Mucosa of descending colon (tissue), 3 donors: ENCODE data around the gene AR. TPM values are rescaled to one million over a fixed set of nuclear protein-coding genes. Genes with fewer than 3 reads are reported as not detected.

ENCODE experiments used
- ATAC-seq: fragments of 200-7000 bp; cut with Tn5 transposase; one replicate; pipeline ENCODE4 v1.9.1; 2020; ENCODE audit warnings: mild to moderate bottlenecking, moderate library complexity
- DNase-seq, 3 donors: peaks; one replicate each; pipeline ENCODE4 v3.0.0-alpha.2; 2020
- H3K36me3 ChIP-seq: fragments of 200-600 bp; one replicate; pipeline ENCODE4 v1.8.0; 2021; ENCODE audit warnings: low read depth, mild to moderate bottlenecking
- H3K4me1 ChIP-seq: fragments of 200-600 bp; one replicate; pipeline ENCODE4 v1.8.0; 2021; ENCODE audit warnings: low read depth, mild to moderate bottlenecking
- H3K4me3 ChIP-seq: fragments of 200-600 bp; one replicate; pipeline ENCODE4 v1.8.0; 2021; ENCODE audit warnings: mild to moderate bottlenecking
- H3K9me3 ChIP-seq: fragments of 200-600 bp; one replicate; pipeline ENCODE4 v1.8.0; 2021; ENCODE audit warnings: mild to moderate bottlenecking
- intact Hi-C, 2 donors: fragments of 100-400 bp; cut with DNase I in 1 of 2; cut with micrococcal nuclease in 1 of 2; formaldehyde crosslinking; loops; one replicate each; pipeline versions ENCODE4 v1.11.0 to v1.11.1; 2022; cut with DNase I, micrococcal nuclease
- total RNA-seq, 3 donors: library from RNA; stranded (reverse); fragmentation: NEBNext Ultra II Directional in 2 of 3; extraction: Animal tissue kit (Norgen Biotek cat#: 25700) in 2 of 3; gene quantifications; one replicate each; pipeline versions ENCODE4 v1.2.1 to v1.2.4, GENCODE V29; 2021 to 2023
- TF ChIP-seq, protein P1 (sequence below): fragments of 200-600 bp; IDR thresholded peaks from one replicate; pipeline ENCODE4 v1.8.0; 2022; ENCODE audit warnings: antibody characterized with exemption, mild to moderate bottlenecking
- donor health status: DM: no; HTN: no; CAD: no; lungs with moderate emphysema.
- donor health status: DM: no; HTN: no; CAD: no.
- donor health status: DM: no; HTN: yes; CAD: no.

The AR gene
- total RNA-seq, 3 donors from 2014 or later, result 0.49 to 4.6 (median 1.2) TPM

DNA sequence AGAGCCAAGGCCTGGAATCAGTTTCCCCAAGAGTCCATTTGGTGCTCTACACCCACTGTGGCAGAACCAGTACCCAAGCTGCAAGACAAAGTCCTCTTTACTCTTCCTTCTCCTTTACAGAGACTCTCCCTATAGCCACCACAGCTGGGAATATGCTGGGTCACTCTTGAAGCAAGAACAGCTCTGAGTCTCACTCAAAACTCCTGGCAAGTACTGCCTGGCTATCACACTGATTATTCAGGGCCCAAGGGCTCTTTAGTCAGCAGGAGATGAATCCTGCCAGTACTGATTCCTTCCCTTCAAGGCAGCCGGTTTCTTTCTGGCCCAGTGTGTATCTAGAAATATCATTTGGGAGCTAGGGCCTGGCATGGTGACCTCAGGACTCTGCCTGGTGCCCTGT is 130.9 kb downstream of the AR start:
- no peaks in the 10 kb centered on the region for H3K36me3 ChIP-seq
- TF ChIP-seq, protein P1, sequence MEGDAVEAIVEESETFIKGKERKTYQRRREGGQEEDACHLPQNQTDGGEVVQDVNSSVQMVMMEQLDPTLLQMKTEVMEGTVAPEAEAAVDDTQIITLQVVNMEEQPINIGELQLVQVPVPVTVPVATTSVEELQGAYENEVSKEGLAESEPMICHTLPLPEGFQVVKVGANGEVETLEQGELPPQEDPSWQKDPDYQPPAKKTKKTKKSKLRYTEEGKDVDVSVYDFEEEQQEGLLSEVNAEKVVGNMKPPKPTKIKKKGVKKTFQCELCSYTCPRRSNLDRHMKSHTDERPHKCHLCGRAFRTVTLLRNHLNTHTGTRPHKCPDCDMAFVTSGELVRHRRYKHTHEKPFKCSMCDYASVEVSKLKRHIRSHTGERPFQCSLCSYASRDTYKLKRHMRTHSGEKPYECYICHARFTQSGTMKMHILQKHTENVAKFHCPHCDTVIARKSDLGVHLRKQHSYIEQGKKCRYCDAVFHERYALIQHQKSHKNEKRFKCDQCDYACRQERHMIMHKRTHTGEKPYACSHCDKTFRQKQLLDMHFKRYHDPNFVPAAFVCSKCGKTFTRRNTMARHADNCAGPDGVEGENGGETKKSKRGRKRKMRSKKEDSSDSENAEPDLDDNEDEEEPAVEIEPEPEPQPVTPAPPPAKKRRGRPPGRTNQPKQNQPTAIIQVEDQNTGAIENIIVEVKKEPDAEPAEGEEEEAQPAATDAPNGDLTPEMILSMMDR, result no peak
- intact Hi-C loops, result no loop called here

DNA sequence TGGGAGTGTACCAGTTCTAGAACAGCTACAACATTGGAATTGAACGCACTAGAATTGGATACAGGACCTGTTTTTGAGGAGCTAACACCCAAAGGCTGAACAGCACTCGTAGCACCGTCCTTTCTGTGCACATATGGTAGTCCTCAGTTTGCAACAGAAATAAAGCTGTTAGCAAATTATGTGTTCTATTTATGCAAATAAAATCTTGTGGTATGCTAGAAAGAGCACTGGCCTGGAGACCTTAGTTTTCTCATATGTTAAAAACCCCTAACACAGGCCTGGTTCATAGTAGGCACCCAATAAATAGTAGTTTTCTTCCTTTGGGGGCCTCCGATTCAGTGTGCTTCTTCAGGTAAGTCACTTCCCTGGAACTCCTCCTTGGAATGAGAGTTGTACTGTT is 140.3 kb downstream of the AR start:
- H3K9me3 ChIP-seq, result no peaks in the 10 kb centered on the region
- TF ChIP-seq, protein P1, result no peak
- DNase-seq (no peak), ATAC-seq (no peak)
- H3K4me3 ChIP-seq, result no peak overlapping the region
- no peaks in the 10 kb centered on the region for H3K4me1 ChIP-seq
- intact Hi-C loops, result no loop called here
- H3K36me3 ChIP-seq, result no peaks in the 10 kb centered on the region

More for the DNA sequence above, 130.9 kb downstream of the AR start:
- H3K4me3 ChIP-seq, result no peak overlapping the region
- ATAC-seq (no peak), DNase-seq (no peak)
- no peaks in the 10 kb centered on the region for H3K9me3 ChIP-seq
- no peaks in the 10 kb centered on the region for H3K4me1 ChIP-seq

DNA sequence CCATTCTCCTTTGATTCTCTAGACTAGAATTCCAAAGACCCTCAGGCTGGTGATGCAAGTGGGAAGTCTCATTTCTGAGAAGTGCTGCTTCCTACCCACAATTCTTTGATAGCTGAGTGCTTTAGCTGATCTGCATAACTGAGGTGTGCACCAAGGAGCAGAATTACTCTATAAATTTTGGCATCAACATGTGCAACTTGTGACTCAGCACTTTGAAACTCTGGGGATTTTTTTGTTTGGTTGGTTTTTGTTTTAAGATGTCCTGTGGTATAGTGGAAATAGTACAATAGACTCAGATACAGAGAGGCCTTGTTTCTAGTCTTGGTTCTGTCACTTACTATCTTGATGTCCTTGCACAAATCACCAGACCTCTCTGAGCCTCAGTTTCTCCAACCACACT is 148.4 kb downstream of the AR start:
- no peaks in the 10 kb centered on the region for H3K9me3 ChIP-seq
- H3K36me3 ChIP-seq, result no peaks in the 10 kb centered on the region
- no peaks in the 10 kb centered on the region for H3K4me1 ChIP-seq
- TF ChIP-seq, protein P1, result no peak
- H3K4me3 ChIP-seq, result no peak overlapping the region
- intact Hi-C loops, result no loop called here
- no peak for ATAC-seq
- no peak for DNase-seq

- Histone ChIP-seq H3K4me1 (no peaks in the 10 kb centered on the region), H3K4me3 (no peak overlapping the region), H3K36me3 (no peaks in the 10 kb centered on the region), H3K9me3 (no peaks in the 10 kb centered on the region)
- intact Hi-C loops, result no loop called here
- DNase-seq (no peak), ATAC-seq (no peak)
- TF ChIP-seq, protein P1, result no peak
Observed at GRCh38 chrX:67693928-67694327, 150.1 kb downstream of the AR start.

GRCh38 chrX:67697452-67697851 is 153.6 kb downstream of the AR start:
- TF ChIP-seq, protein P1, result no peak
- Histone ChIP-seq H3K36me3 (no peaks in the 10 kb centered on the region), H3K4me1 (no peaks in the 10 kb centered on the region), H3K9me3 (no peaks in the 10 kb centered on the region), H3K4me3 (no peak overlapping the region)
- intact Hi-C loops, result no loop called here
- no peak for ATAC-seq
- no peak for DNase-seq

DNA sequence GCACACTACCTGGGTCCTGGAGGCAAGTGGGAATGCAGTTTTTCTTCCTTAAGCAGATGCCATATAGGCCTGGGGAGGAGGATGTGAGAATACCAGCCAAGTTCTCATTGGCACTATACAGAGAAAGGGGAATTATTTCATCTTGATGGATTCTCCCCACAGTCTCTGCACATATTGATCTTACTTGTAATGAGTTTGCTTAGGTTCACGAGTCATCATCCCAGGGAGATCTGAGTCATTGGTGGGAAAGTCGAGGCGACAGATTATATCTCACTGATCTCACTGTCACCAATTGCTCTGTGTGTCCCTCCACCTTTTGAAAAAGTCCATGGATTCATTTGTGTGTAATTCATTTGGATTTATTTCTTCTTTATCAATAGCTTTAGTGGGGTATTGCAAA is 156.8 kb downstream of the AR start:
- Histone ChIP-seq H3K4me3 (no peak overlapping the region), H3K36me3 (no peaks in the 10 kb centered on the region), H3K9me3 (no peaks in the 10 kb centered on the region), H3K4me1 (no peaks in the 10 kb centered on the region)
- no peak for DNase-seq
- TF ChIP-seq, protein P1, result no peak
- no peak for ATAC-seq
- intact Hi-C loops, result no loop called here
